Fibroblast of lung (primary cell): ENCODE results near the gene SLC27A1.
"Not testable (repeated sequence)": the region's sequence is repeated elsewhere in the genome, so short reads cannot be mapped to it uniquely, and the experiment has no call there.

Experiments
- EZH2 ChIP-seq: IDR thresholded peaks from 2 replicates; pipeline ENCODE4 v1.5.1; 2012; ENCODE audit warnings: low read length, control low read depth, mild to moderate bottlenecking; ENCODE audit errors: missing control alignments
- TF ChIP-seq, protein P1 (sequence below), 2 donors: IDR thresholded peaks in 1 of 2; conservative IDR thresholded peaks in 1 of 2; 1 replicate in 1 of 2; 2 replicates in 1 of 2; pipeline ENCODE4 v1.5.1; 2011 to 2012; ENCODE audit warnings: low read length in 2 of 2, control low read depth in 1 of 2, inconsistent platforms in 1 of 2, low read depth in 1 of 2, mild to moderate bottlenecking in 1 of 2

DNA sequence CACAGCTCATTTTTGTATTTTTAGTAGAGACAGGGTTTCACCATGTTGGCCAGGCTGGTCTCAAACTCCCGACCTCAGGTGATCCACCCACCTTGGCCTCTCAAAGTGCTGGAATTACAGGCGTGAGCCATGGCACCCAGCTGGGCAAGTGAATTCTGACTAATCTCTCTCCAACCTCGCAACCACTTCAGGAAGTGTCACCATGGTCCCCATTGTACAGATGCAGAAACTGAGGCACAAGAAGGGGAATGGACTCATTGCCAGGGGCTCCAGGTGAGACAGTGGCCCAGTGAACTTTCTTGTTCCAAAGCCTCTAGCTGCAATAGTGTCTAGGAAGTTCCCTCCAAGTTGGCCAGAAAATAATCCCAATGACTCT is 38.2 kb downstream of the SLC27A1 start:
- TF ChIP-seq, protein P1, sequence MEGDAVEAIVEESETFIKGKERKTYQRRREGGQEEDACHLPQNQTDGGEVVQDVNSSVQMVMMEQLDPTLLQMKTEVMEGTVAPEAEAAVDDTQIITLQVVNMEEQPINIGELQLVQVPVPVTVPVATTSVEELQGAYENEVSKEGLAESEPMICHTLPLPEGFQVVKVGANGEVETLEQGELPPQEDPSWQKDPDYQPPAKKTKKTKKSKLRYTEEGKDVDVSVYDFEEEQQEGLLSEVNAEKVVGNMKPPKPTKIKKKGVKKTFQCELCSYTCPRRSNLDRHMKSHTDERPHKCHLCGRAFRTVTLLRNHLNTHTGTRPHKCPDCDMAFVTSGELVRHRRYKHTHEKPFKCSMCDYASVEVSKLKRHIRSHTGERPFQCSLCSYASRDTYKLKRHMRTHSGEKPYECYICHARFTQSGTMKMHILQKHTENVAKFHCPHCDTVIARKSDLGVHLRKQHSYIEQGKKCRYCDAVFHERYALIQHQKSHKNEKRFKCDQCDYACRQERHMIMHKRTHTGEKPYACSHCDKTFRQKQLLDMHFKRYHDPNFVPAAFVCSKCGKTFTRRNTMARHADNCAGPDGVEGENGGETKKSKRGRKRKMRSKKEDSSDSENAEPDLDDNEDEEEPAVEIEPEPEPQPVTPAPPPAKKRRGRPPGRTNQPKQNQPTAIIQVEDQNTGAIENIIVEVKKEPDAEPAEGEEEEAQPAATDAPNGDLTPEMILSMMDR (conservative IDR thresholded peaks at IDR 0.05 in 1 of 2, IDR thresholded peaks at IDR 0.05 in 1 of 2; ENCODE audit: low read depth in 1 of 2, low read length in 2 of 2), result not testable (repeated sequence)
- TF ChIP-seq EZH2, result not testable (repeated sequence)
